NAMALWA (cell line): ENCODE results near the gene SORCS2.

ENCODE experiments used
- DNase-seq: peaks from one replicate; pipeline ENCODE4 v3.0.0-alpha.2; 2015; ENCODE audit warnings: low spot score

Gene SORCS2

DNA sequence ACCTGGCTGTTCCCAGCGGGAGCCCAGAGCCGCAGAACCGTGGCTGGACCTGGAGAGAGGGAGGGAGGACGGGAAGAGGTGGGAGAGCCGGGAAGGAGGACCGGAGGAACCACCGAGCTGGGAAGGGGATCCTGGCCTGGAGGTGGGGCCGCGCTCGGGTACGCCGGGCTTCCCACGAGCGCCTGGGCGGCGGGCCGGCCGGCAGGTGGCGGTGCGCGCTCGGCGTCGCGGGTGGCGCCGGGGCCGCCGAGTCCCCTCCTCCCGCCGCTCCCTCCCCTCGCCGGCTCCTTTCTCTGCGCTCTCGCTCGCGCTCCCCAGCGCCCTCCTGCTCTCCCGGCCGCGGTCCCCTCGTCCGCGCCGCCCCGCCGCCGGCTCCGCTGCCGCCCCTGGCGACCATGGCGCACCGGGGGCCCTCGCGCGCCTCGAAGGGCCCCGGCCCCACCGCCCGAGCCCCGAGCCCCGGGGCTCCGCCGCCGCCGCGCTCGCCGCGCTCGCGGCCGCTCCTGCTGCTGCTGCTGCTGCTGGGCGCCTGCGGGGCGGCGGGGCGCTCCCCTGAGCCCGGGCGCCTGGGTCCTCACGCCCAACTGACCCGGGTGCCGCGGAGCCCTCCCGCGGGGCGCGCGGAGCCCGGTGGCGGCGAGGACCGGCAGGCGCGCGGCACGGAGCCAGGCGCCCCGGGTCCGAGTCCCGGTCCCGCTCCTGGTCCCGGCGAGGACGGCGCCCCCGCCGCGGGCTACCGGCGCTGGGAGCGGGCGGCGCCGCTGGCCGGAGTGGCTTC, at the start of gene SORCS2:
Gene SORCS2, plus strand, starts transcription at position 287 of the 778 bp plus-strand sequence.
- DNase-seq: peak; percentile 34

DNA sequence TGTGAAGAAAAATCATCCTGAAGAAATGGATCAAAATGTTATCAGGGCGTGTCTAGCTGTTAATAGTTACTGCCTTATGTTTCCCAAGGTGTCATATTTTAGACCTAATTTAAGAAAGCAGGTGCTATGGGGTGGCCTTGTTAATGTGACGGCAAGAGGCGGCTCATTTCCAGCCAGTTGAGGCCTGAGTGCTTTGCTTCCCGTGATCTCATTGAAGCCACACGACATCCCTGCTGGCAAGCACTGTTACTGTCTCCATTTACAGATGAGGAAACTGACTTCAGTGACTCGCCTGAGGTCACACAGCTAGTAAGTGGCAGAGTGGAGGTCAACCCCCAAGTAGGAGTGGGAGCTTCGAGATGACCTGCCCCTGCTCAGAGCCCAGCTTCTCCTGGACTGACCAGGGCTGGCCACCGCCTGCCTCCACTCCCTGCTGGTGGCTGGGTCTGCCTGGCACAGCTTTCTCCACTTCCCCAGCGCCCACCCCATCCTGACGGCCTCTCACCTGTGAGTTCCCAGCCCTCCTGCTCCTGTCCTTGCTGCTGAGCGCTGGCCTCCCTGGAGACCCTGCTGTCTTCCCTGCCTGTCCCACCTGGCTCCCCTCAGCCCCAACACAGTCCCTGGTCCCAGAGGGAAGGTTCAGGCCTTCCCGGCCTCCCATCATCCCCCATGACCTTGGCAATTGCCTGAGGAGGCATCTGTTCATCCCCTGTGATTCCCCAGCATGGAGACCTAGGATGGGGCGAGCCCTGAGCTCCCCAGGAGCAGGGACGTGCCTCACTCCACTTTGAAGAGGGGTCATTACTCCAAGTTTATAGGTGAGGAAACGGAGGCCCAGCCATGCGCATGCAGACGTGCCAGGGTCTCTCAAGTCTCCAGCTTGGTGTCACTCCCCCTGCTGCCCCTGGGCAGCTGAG, 47.7 kb upstream of the SORCS2 start:
- no peak for DNase-seq

DNA sequence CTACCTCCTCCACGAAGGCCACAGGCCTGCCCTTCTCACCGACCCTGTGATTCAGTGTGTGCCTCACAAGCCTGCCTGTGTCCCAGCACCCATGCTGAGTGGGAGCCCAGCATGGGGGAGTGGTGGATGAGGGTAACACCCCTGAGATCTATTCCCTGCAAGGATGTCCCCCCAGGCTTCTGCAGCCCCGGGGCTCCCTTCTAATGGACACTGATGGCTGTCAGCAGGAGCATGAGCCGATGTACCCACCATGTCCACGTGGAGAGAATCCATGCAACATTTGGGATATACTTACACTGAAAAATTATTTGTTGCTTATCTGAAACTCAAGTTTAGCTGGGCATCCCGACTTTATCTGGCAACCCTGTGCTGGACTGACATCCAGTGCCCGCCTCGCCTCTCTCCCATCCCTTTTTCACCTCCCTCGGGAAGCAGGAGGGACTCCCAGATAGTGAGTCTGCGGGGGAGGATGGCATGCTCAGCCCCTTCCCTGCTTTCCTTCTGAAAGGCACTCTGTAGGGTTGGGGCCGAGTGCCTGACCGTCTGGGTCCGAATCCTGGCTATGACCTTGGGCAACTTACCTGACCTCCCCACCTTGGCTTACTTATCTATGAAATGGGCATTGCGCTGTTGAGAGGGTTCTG, 46.9 kb upstream of the SORCS2 start:
- DNase-seq: no peak

DNA sequence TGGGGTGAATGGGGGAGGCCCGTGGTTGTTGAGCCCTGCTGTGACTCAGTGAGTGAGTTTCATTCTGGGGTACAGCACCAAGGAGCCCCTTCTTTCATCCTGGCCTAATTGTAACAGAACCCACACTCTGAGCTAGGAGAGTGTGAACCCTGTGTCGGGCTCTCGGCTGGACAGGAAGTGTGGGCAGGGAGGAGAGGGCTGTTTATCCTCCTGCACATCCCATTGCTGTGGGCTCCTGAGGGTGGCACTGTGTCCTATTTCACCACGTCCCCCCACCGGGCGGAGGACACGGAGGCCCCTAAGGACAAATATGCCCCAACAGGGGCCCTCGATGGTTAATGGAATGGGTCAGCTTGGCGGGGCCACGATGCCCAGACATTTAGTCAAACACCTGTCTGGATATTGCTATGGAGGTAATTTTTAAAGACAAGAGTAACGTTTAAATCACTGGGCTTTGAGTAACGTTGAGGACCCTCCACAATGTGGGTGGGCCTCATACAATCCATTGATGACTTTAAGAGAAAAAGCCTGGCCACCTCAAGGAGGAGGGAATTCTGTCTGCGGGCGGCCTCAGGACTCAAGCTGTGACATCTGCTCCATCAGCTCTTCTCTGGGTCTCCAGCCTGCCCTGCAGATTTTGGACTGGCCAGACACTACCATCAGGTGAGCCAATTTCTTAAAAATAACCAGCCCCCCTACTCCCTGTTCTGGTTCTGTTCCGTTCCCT, 46.1 kb upstream of the SORCS2 start:
- no peak for DNase-seq

DNA sequence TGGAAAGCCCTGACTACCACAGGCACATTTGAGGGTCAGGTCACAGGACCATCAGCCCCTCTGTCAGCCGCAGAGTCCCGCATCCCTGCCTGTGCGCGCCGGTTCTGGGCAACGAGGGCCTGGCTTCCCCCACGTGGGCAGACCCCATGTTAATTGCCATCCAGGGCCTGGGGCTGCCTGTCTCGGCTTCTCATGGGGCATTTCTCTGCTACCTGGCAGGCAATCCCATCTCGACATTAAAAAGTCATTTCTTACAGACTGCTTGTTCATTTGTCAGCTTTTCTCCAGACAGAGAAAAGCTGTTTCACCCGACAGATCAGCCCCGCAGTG, 45.6 kb upstream of the SORCS2 start:
- no peak for DNase-seq

DNA sequence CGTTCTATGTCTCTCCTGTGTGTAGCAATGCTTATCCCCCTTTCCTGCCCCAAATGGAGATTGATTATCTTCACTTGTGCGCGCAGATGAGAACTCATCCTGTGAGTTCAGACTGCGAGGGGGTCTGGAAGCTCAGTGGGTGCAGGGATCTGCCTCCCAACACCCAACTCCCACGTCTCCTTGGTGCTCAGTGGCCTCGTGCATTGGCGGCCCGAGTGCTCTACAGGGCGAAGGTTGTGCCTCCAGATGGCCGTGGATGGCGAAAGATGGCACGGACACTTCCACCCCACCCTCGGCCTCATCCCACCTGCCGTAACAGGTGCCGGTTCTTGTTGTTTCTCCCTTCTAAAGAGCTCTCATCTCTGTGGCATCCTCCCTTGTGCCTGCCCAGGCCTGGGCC, 45.1 kb upstream of the SORCS2 start:
- DNase-seq: no peak

DNA sequence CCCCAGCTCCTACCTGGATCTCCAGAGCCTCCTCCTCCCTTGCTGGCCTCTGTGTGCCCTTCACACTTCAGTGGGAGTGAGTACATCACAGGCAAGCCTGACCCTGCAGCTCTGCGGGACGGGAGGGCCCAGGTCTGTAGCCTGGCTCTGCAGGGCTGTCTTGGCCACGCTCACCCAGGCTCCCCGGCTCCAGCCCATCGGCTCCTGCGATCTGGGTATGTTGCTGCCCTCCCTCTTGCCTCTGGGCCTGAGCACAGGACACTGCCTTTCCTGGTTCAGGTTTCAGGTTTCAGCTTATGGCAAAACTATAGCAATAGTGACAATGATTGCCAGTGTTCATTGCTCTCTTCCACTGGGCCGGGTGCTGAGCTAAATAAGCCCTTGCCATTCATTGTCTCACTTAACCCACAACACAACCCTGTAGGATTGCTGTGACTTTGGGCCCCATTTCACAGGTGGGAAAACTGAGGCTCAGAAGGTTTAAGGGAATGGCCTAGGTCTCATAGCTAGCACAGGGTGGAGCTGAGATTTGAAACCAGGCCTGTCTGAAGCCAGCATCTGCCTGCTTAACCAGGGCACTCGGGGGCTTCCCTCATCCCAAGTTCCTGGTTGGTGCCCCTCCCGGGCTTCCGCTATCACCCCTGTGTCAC, 44.6 kb upstream of the SORCS2 start:
- DNase-seq: no peak

- DNase-seq: no peak
These were observed 44.0 kb upstream of the SORCS2 start for GRCh38 chr4:7148337-7148736.

- no peak for DNase-seq
These were observed 42.2 kb upstream of the SORCS2 start for GRCh38 chr4:7150036-7150635.

- DNase-seq: peak; percentile 37
These were observed 40.6 kb upstream of the SORCS2 start for GRCh38 chr4:7151668-7152227.

GRCh38 chr4:7153711-7154110, 38.6 kb upstream of the SORCS2 start:
- no peak for DNase-seq

GRCh38 chr4:7154351-7154981, 37.9 kb upstream of the SORCS2 start:
- DNase-seq: no peak

DNA sequence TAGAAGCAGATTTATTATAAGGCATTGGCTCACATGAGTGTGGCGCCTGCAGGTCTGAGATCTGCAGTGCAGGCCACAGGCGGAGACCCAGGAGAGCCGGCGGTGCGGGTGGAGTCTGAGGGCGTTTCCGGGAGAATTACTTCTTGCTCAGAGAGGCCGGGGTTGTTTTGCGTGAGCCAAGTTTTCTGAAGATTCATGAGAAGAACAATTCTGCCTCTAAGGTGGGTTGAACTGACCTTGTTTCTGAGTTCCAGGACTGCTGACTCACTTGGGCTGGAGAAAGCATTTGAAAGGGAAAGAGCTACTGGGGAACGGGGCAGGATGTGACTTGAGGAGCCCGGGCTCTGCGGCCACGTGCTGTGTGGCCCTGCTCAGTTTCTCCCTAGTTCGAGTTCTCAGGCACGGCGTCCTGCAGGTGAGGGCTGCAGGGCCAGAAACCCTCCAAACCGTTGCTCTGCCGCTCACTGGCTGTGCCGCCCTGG, 36.7 kb upstream of the SORCS2 start:
- DNase-seq: no peak

DNA sequence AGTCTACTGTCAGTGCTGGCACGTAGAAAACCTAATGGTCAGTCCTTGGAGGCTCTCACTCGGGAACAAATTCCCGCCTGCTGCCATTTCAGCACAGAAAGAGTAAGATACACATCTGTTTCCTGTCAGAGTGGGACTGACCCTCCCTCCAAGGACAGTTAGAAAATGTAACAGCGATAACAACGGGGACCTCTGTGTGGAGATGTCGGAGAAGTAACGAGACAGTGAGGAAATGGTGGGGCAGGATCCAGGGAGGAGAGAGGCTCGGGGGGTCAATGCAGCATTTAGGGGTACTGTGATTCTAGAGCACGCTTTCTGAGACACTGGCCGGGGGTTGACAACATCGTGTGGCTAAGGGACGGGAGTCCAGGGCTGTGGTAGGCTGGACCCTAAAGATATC, 36.0 kb upstream of the SORCS2 start:
- no peak for DNase-seq

DNA sequence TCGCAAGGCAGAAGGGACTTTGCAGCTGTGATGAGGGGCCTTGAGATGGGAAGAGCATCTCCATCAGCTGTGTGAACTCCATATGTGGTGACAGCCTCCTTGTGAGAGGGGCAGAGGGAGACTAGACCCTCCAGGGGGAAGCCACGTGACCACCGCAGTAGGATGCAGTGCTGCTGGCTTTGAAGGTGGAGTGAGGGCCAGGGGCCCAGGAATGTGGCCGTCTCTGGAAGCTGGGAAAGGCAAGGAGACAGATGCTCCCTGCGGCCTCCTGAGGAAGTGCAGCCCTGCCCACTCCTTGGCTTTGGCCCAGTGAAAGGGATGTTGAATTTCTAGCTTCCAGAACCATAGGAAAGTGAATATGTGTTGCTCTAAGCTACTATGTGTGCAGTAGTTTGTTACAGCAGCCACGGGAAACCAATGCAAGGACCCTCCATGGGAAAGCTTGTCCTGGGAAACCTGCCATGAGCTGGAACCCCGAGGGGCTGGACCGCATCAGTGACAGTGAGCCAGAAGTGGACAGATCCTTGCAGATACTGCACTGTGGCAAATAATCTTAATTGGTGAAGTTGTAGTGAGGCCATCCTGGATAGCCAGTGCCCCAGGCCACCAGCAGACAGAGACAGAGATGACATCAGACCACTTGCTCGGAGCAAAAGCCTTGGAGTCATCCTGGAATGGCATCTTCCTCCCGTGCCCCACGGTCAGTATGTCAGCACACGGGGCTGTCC, 35.4 kb upstream of the SORCS2 start:
- no peak for DNase-seq

- no peak for DNase-seq
These were observed 34.7 kb upstream of the SORCS2 start for GRCh38 chr4:7157666-7158065.

DNA sequence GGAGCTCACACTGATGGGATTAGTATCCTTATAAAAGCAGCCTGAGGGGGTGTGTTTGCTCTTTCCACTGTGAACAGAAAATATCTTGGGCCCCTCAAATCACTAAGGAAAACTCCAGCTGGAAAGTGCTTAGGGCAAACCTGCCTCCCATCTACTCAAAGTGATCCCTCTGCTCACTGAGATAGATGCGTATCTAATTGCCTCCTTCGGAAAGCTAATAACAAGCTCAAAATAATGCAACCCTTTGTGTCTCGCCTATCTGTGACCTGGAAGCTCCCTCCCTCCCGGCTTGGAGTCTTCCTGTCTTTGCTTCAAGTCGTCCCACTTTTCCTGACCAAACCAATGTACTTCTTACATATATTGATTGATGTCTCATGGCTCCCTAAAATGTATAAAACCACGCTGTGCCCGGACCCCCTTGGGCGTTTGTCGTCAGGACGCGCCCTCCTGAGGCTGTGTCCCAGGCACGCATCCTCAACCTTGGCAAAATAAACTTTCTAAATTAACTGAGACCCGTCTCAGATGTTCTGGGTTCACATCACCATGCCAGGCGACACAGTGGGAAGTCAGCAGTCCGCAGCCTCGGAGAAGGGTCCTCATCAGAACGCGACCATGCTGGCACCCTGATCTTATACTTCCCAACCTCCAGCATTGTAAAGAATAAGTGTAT, 34.1 kb upstream of the SORCS2 start:
- no peak for DNase-seq

DNA sequence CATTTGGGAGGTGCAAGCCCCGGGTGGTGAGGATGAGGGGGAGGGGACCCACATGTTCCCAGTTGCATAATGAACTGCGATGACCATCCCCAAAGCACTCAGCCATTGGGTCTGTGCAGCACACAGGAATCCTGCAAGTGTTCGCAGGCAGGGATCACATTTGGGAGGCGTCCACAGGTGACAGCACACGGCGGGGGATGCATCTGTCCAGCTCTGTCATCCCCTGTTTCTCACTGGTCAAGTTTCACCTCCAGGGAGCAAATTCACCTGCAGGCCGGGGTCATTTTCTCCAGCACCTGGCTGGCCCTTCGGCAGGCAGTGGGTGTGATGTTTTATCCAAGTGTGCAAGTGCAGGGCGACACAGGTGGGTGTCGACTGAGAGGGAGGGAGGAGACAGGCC, 33.3 kb upstream of the SORCS2 start:
- DNase-seq: no peak

DNA sequence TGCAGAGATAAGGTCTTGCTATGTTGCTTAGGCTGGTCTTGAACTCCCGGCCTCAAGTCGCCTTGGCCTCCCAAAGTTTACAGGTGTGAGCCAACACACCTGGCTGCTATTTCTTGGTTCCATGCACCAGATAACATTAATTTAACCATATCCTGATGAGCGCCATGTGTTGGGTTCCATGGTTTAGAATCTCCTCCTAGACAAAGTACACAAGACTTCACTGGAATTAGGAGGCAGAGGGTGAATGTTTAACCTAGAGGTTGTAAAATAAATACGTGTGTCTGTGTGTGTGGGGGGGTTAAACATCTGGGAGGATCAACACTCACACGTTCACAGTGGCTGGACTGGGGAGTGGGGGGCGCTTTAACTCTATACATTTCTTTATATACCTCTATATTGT, 32.4 kb upstream of the SORCS2 start:
- no peak for DNase-seq
